Erythroblast (primary cell): ENCODE data around the gene ING4.

ENCODE experiments used
- GATA1 ChIP-seq: IDR thresholded peaks from 2 replicates; pipeline ENCODE4 v1.6.1; 2011; ENCODE audit warnings: low read depth, mild to moderate bottlenecking, control low read depth, low read length, moderate library complexity
- POLR2A ChIP-seq: IDR thresholded peaks from 2 replicates; pipeline ENCODE4 v1.6.1; 2011; ENCODE audit warnings: mild to moderate bottlenecking, low read length

DNA sequence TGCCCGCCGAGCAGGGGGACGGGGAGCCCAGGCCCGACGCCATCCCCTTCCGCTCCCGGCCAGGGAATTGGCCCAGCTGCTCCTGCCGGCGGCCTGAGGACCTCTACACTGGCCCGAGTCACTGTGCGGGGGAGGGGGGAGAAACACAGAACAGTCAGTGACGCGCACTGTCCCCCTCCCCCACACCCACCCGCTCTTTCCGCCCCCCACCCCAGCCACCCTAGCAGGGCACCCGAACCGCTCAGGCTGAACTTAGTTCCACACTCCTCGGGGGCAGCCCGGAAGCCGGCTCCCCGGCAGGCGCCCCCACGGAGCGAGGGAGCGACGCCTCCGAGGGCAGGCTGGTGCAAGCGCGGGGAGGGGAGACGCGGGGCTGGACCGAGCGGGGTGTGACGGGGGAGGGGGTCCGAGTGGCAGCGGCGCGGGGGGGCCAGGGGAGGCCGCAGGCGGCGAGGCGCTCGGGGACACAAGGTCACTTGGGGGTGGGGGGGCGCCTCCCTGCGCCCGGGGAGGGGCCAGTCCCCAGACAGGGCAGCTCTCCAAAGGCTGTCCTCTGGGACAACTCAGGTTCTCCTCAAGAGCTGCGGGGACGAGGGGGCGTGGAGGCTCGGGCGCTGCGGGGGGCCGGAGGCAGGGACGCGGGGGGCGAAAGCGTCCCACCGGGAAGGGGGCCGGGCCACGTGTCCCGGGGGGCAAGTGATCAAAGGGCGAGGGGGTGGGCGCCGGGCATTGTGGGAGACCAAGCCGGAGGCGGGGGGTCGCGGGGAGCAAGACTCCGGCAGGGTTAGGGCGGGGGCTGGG is 56.4 kb downstream of the ING4 start:
- no peak for TF ChIP-seq POLR2A
- TF ChIP-seq GATA1: no peak
